Midbrain (tissue), 1 donor: ENCODE data around the gene GJB1.
"Not testable (repeated sequence)": the region's sequence is repeated elsewhere in the genome, so short reads cannot be mapped to it uniquely, and the experiment has no call there.

Source experiments
- DNase-seq: peaks from one replicate; lab custom pipeline; 2025; lab: John Stamatoyannopoulos, UW

Gene GJB1

GRCh38 chrX:71222929-71223328 lies at the start of gene GJB1:
TSS of gene GJB1 (plus strand) at chrX:71223224. CDS start at chrX:71223708, 484 bp downstream.
- peak; percentile 70 for DNase-seq

DNA sequence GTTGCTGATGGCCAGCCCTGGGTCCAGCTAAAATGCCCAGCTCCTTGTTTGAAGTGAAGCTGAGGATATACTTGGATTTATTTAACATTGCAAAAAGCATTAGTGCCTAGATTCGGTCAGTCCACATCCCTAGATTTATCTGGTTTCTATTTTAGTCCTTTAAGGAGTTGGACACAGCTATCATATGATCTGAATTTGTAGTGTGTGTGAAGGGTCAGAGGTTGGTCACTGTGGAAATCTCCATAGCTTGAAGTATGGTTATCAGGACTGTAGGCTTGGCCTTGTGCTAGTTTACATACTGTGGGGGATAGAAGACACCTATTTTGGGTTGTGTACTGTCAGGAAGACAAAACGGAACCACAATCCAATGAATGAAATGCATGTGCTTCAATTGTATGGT lies 49.6 kb upstream of the GJB1 start:
- no peak for DNase-seq

DNA sequence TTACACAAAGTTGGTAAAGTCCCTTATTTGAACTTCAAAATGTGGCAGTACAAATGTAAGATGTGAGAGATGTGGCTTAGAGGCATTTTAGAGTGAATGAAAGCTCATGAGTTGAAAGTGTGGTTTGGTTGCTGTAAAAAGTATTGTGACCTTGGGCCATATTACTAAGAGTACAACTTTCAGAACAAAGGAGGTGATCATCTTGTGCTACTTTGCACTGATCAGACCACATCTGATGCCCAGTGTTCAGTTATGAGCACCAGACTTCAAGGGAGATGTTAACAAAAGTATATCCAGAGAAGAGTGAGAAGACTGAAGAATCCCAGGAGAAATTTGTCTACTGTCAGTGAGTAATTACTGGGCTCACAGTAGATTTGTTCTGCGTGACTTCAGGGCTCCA lies 48.2 kb upstream of the GJB1 start:
- DNase-seq: no peak

- DNase-seq: no peak
Observed at GRCh38 chrX:71175531-71175930, 47.5 kb upstream of the GJB1 start.

- no peak for DNase-seq
Observed at GRCh38 chrX:71177327-71177726, 45.7 kb upstream of the GJB1 start.

DNA sequence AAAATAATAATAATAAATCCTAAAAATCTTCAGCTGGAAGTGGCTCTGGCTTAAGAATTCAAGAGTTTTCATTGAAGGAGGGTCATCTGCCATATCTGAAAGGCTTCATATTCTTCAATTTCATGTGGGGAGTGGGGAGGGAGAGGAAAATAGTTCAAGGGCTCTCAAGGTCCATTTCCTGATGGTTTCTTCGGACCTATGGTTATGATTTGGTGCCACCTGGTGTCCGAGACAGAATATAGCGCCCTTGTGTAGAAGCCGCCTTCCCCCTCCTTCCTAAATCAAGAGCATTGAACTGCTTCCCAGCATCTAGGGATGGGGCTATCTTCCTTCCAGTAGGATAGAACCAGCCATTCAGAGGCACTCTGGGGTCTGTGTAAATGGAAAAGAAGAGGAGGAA lies 44.1 kb upstream of the GJB1 start:
- DNase-seq: peak; percentile 78

GRCh38 chrX:71180579-71181265 lies 42.3 kb upstream of the GJB1 start:
- DNase-seq: not testable (repeated sequence)

GRCh38 chrX:71181558-71181909 lies 41.5 kb upstream of the GJB1 start:
- no peak for DNase-seq

DNA sequence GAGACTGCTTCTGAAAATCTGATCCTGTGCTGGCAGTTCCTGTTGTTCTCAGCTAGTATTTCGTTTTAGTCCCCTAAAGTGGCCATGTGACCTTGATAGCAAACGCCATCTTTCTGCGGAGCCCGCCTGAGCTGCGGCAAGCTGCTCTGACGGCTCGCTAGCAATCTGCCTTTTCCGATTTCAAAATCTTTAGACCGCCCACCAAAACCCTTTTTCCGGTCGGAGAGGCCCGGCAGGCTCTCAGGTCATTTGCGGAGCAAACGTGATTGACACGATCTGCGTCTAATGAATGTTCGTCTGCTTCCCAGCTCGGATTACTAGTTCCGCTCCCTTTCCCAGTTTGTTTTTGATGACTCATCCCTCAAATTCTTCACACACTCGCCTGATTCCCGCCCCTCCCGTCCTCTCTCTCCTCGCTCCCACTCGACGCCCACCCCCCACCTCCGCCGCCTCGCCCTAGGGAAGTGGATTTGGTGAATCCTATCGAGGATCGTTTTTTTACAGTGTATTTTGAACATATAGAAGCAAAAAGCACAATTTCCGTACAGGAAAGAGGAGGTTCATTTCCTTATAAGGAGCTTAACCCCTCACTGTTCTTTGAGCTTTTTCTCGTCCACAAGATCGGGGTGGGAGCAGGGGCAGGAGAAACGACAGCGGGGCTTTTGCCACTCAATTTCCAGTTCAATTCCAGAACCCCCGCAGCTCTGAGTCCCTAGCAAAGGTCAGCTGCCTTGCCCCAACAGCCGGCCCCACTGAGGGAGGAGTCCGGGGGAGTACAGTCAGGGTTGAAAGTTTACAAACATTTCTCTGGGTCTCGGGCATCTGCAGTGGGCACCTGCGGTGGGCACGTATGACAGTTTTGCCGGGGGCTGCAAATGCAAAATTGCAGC lies 40.9 kb upstream of the GJB1 start:
- DNase-seq: peak; percentile 91

GRCh38 chrX:71182871-71183270 lies 40.2 kb upstream of the GJB1 start:
- DNase-seq: no peak

DNA sequence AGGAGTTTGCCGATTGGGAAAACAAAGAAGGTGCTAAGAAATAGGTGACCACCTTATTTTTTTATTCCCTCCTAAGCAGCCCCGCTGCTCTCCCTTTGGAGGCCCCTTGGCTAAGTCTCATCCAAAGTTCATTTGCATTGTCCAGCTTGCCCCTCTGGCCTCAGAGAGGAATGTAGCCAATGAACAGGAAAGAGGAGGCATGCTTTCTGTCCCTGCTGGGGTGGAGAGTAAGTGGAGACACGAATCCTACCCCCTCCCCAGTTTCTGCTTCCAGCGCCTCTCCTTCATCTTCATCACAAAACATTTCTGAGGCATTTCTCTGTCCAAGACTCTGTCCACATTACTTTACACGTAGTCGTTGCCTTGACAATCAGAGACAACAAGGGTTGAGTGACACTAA lies 39.7 kb upstream of the GJB1 start:
- DNase-seq: no peak

- no peak for DNase-seq
Observed at GRCh38 chrX:71184092-71184491, 38.9 kb upstream of the GJB1 start.

GRCh38 chrX:71184803-71185495 lies 38.1 kb upstream of the GJB1 start:
- DNase-seq: no peak

DNA sequence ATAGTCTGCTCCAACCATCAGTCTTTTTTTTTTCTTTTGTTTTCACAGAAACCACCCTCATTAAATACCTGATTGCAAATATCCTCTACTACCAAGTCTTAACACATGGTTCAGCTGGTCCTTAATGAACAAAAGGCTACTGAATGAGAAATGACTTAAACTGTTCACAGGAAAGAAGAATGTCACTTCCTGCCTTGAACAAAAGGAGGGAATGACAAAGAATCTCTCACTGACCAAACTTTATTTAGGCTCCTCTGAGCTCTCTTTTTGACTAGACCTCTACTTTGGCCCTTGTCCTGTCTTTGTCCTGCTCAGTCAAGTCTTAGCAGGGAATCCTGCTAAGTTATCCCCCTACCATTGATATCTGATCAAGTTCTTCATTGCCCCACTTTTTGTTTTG lies 31.8 kb upstream of the GJB1 start:
- DNase-seq: no peak

DNA sequence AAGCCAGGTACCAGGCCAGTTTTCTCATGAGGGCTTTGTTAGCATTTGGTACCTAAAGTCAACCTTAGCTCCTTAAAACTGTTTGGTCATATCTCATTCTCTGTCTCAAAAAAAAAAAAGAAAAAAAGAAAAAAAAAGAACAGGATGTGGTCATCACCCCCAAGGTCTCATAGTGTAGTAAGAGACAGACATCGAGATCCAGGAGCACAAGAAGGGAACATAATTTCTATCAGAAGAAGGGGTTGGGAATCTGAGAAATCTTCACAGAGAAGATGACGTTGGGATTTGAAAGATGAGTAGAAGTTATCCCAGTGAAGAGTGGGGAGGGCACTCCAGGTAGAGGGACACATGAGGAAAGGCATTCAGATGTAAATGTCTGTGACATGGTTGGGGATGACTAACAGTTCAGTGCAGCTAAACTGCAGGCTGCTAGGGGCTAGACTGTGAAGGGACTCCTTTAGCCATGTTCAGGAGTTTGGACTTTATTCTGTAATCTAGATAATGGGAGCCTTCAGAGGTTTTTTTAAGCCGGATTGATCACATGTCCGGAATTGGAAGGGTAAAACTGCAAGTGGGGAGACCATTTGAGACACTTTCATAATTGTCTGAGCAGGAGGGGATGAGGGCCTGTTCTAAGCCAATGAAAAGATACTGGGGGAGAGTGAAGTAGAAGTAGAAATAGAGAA lies 26.9 kb upstream of the GJB1 start:
- DNase-seq: no peak

GRCh38 chrX:71198066-71198465 lies 25.0 kb upstream of the GJB1 start:
- no peak for DNase-seq

DNA sequence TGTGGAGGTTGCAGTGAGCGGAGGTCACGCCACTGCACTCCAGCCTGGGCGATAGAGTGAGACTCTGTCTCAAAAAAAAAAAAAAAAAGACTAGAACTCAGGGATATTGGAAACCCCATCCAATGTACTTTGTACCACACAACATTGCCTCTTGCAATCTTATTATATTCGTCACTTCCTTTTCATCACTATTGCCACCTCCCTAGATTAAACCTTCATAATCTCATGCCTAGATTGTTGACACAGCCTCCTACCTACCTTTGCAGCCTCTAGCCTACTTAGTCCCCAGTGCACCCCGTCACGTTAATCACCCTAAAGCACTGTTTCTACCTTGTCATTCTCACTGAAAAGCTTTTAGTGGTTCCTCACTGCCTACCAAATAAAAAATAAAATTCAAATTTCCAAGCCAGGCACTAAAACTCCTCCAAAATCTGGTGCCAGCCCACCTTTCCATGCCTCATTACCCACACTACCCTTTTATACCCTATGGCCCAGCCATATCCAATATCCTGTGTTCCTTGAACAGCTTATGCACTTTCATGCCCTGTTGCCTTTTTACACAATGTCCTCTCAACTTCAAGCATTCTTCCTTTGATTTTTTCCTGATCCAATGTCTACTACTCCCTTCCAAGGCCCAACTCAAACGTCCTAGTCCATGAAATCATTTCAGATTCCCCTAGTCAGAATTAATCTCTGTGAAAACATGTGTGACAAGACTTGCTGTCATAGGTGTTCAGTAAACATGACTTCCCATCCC lies 23.6 kb upstream of the GJB1 start:
- no peak for DNase-seq

DNA sequence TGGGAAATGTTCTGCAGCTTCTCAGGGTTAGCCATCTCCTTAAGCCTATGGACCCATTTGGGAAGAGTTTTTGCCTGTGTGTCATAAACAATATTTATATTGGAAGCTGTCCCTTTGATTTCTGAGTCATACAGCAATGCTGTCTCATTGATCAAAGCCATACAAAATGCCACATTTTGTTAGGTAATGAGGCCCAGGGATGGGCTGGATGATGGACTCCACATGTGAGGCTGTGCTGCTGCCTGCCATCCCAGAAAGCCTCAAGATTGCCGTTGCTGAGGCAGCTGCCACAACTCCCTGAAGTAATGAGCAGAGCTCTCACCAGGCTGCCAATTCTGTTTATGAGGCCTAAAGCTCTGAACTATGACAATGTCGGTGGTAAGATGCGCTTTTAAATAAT lies 12.2 kb upstream of the GJB1 start:
- DNase-seq: no peak

DNA sequence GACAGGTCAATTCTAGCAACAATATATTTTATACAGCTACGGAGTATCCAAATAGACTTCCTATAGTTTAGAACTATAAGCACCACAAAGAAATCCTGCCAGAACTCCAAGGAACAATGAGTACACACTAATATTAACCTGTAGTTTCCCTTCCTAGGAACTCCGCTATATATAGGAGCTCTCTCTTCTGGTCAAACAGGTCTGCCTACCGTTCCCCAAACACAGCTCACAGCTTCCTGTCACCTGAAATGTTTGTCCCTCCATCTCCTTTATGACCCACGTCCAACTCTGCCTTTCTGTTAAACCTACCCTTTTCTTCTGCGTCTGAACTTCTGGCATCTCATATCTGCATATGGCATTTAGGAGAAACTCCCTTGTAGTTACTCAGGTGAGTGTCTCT lies 10.5 kb upstream of the GJB1 start:
- DNase-seq: no peak

GRCh38 chrX:71214152-71214551 lies 8.9 kb upstream of the GJB1 start:
- no peak for DNase-seq

- no peak for DNase-seq
Observed at GRCh38 chrX:71214604-71215337, 8.3 kb upstream of the GJB1 start.
